Right lobe of liver (tissue), 6 donors: ENCODE measurements around the gene NCKAP5. TPM values are rescaled to one million over a fixed set of nuclear protein-coding genes. Genes with fewer than 3 reads are reported as not detected.

Source experiments
- ATAC-seq, 4 donors: fragments of 200-7000 bp; cut with Tn5 transposase; one replicate each; pipeline ENCODE4 v1.9.1; 2020; ENCODE audit warnings: mild to moderate bottlenecking in 4 of 4, moderate library complexity in 4 of 4
- DNase-seq, 3 donors: peaks; one replicate each; pipeline ENCODE4 v3.0.0-alpha.2; 2020
- H3K27ac ChIP-seq, 3 donors: fragments of 200-600 bp; one replicate each; pipeline ENCODE4 v1.8.0; 2022
- H3K27me3 ChIP-seq, 2 donors: fragments of 200-600 bp; one replicate each; pipeline ENCODE4 v1.8.0; 2022
- H3K36me3 ChIP-seq, 4 donors: fragments of 200-600 bp; sonication (generic) in 1 of 4; one replicate each; pipeline versions ENCODE4 v1.5.1 to v1.8.0; 2017 to 2022; ENCODE audit warnings: control low read depth in 1 of 4
- H3K4me1 ChIP-seq, 4 donors: fragments of 200-600 bp; sonication (generic) in 1 of 4; one replicate each; pipeline versions ENCODE4 v1.5.1 to v1.8.0; 2017 to 2022; ENCODE audit warnings: control low read depth in 1 of 4
- H3K4me3 ChIP-seq, 3 donors: fragments of 200-600 bp; one replicate each; pipeline ENCODE4 v1.8.0; 2022
- H3K9me3 ChIP-seq, 4 donors: fragments of 200-600 bp; sonication (generic) in 1 of 4; one replicate each; pipeline versions ENCODE4 v1.5.1 to v1.8.0; 2017 to 2022; ENCODE audit warnings: control low read depth in 1 of 4
- POLR2A ChIP-seq: fragments of 450-650 bp; IDR thresholded peaks from one replicate; pipeline ENCODE4 v1.6.1; 2017; ENCODE audit warnings: antibody characterized with exemption, mild to moderate bottlenecking
- WGBS: methylation state at CpG from one replicate; pipeline ENCODE4 v1.1.6; 2018; ENCODE audit warnings: low coverage, low lambda C conversion rate; ENCODE audit not compliant: insufficient coverage; ENCODE audit errors: missing lambda C conversion rate; 5-methylcytosine and 5-hydroxymethylcytosine counted together
- intact Hi-C, 2 donors: fragments of 100-400 bp; cut with DNase I; formaldehyde crosslinking; loops; one replicate each; pipeline versions ENCODE4 v1.11.2 to v1.14.1; 2022
- total RNA-seq, 6 experiments: library from RNA; depleted of rRNA in 2 of 6; stranded (reverse); fragments of >200 nt in 2 of 6; fragmentation: NEBNext Ultra II Directional in 3 of 6; extraction: Animal tissue kit (Norgen Biotek cat#: 25700) in 3 of 6; gene quantifications; one replicate each; pipeline versions ENCODE4 v1.1.0 to v1.2.4, GENCODE V29; 2016 to 2023
- TF ChIP-seq, protein P1 (sequence below), 4 donors: fragments of 200-600 bp in 3 of 4; fragments of 450-650 bp in 1 of 4; IDR thresholded peaks; one replicate each; pipeline versions ENCODE4 v1.5.1 to v1.8.0; 2016 to 2022; ENCODE audit warnings: antibody characterized with exemption in 4 of 4, mild to moderate bottlenecking in 2 of 4
- donor health status: DM: no; HTN: yes; CAD: no.
- donor health status: DM: no; HTN: no; CAD: no.
- donor health status: DM: no; HTN: no; CAD: no.
- donor health status: DM: no; HTN: yes; CAD: no.
- donor health status: DM: no; HTN: yes; CAD: no.

The NCKAP5 gene
- total RNA-seq, 6 experiments from 2014 or later: 3.6 to 11.7 (median 6.9) TPM

DNA sequence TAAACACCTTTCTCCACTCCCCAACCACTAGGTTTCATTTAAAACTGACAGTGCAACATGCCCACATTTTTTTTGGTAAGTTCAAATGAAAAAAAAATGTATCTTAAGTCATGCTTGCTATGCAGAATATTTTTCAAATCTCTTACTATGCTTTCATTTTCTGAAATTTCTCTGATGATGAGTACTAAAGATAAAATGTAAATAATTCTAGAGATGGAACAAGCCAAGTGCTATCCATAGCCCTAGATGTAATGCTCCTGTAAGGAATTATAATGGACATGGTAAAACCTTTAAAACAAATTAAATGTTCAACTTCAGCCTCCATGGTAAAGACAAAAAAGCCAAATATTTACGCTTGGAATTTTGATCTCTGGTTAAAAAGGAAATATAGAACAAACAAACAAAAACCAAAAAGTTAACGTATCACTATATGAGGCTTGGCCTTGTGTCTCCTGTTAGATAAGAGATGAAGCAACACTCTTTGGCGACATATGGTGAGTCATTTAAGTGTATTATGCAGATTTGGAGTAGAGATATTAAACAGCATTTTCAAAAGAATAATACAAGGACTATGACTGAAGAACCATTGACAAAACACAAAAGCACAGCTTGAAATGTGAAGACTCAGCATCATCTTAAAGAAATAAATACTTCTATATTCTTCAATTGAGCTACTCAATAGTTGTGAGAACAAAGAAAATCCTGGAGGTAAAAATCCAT is 506.2 kb downstream of the NCKAP5 start:
- intact Hi-C loops: no loop called here
- Histone ChIP-seq H3K4me3 (no peak overlapping the region), H3K27ac (no peak overlapping the region), H3K4me1 (no peaks in the 10 kb centered on the region), H3K27me3 (no peaks in the 10 kb centered on the region), H3K36me3 (no peaks in the 10 kb centered on the region), H3K9me3 (no peaks in the 10 kb centered on the region)
- no peak for TF ChIP-seq POLR2A
- TF ChIP-seq, protein P1, sequence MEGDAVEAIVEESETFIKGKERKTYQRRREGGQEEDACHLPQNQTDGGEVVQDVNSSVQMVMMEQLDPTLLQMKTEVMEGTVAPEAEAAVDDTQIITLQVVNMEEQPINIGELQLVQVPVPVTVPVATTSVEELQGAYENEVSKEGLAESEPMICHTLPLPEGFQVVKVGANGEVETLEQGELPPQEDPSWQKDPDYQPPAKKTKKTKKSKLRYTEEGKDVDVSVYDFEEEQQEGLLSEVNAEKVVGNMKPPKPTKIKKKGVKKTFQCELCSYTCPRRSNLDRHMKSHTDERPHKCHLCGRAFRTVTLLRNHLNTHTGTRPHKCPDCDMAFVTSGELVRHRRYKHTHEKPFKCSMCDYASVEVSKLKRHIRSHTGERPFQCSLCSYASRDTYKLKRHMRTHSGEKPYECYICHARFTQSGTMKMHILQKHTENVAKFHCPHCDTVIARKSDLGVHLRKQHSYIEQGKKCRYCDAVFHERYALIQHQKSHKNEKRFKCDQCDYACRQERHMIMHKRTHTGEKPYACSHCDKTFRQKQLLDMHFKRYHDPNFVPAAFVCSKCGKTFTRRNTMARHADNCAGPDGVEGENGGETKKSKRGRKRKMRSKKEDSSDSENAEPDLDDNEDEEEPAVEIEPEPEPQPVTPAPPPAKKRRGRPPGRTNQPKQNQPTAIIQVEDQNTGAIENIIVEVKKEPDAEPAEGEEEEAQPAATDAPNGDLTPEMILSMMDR (IDR thresholded peaks at IDR 0.05): no peak
- WGBS: 60% methylated on average over 3 of the region's 3 CpGs
- ATAC-seq: peak in 1 of 4 donors; percentile 49
- no peak for DNase-seq

DNA sequence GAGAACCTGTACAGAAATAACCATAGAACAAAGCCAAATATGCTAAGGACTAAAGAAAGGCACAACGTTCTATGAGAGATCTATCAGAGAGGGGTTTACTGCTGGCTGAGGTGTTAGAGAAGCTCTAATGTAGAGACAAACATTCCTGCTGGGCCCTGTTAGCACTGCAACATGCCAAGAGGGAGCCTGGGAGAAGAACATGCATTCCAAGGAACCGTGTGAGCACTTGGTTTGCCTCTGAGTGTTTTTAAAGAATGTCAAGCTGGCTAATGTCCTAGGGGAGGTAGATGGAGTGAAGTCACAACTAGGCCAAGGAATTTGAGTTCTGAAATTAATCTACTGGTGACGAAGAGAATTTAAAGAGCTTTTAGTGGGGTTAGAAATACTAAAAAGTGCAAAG is 514.0 kb downstream of the NCKAP5 start:
- H3K27me3 ChIP-seq: no peaks in the 10 kb centered on the region
- no peaks in the 10 kb centered on the region for H3K9me3 ChIP-seq
- no peaks in the 10 kb centered on the region for H3K36me3 ChIP-seq
- ATAC-seq: no peak
- WGBS: 67% methylated on average over 3 of the region's 3 CpGs
- TF ChIP-seq POLR2A: no peak
- TF ChIP-seq, protein P1 (IDR thresholded peaks at IDR 0.05): no peak
- H3K27ac ChIP-seq: no peak overlapping the region
- H3K4me3 ChIP-seq: no peak overlapping the region
- intact Hi-C loops: no loop called here
- DNase-seq: no peak
- H3K4me1 ChIP-seq: no peaks in the 10 kb centered on the region

DNA sequence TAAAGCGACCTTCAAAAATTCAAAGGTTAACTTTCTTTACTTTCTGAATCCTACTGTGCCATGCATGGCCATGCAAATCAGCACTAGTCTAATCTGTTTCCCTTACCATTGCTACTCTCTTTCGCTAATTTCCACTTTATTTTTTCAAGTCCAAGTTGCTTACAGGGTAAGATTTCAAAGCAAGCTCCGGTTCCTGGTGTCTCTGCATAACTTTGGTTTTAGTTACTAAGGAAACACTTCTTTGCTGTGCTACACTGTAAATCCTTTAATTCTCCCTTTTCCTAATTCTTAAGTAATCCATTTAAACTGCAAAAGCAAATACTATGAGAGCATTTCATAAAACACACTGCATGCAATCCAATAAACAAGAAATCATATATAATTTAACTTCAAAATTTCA is 514.7 kb downstream of the NCKAP5 start:
- Histone ChIP-seq H3K9me3 (no peaks in the 10 kb centered on the region), H3K4me3 (no peak overlapping the region), H3K27ac (no peak overlapping the region), H3K27me3 (no peaks in the 10 kb centered on the region), H3K36me3 (no peaks in the 10 kb centered on the region), H3K4me1 (no peaks in the 10 kb centered on the region)
- TF ChIP-seq, protein P1 (IDR thresholded peaks at IDR 0.05): no peak
- TF ChIP-seq POLR2A: no peak
- intact Hi-C loops: no loop called here
- WGBS: 83% methylated on average over 3 of the region's 3 CpGs
- no peak for ATAC-seq
- DNase-seq: no peak

DNA sequence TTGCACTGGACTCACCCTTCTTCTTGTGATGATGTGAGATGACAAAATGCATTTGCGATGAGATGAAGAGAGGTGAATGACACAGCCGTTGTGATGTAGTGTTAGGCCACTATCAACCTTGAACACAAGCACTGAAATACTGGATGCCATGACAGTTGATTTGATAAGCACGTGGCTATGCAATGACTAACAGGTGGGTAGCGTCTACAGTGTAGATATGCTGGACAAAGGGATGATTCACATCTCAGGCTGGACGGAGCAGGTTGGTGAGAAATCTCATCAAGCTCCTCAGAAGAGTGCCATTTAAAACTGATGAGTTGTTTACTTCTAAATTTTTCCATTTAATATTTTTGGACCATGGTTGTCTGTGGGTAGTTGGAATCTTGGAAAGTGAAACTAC is 522.5 kb downstream of the NCKAP5 start:
- intact Hi-C loops: no loop called here
- WGBS: 93% methylated on average over 5 of the region's 5 CpGs
- H3K4me1 ChIP-seq: no peaks in the 10 kb centered on the region

More for the DNA sequence above, 522.5 kb downstream of the NCKAP5 start:
- DNase-seq (no peak), ATAC-seq (no peak)
- H3K9me3 ChIP-seq: no peaks in the 10 kb centered on the region
- H3K27ac ChIP-seq: no peak overlapping the region
- no peaks in the 10 kb centered on the region for H3K27me3 ChIP-seq
- H3K36me3 ChIP-seq: no peaks in the 10 kb centered on the region
- TF ChIP-seq, protein P1 (IDR thresholded peaks at IDR 0.05): no peak
- TF ChIP-seq POLR2A: no peak
- H3K4me3 ChIP-seq: no peak overlapping the region
